NOMO-1 (cell line): Measurements from ENCODE around the gene OAS3.
"Not testable (repeated sequence)": the region's sequence is repeated elsewhere in the genome, so short reads cannot be mapped to it uniquely, and the experiment has no call there.

Source experiments
- DNase-seq, 2 experiments: peaks; one replicate each; lab custom pipeline; 2025; ENCODE audit not compliant: unreplicated experiment in 2 of 2; lab: John Stamatoyannopoulos, UW

The OAS3 gene

GRCh38 chr12:112980491-112981158, 42.4 kb downstream of the OAS3 start:
- peak in 1 of 2 experiments; percentile 1 for DNase-seq

- no peak for DNase-seq
Measured at GRCh38 chr12:112985642-112986290, 47.5 kb downstream of the OAS3 start.

GRCh38 chr12:112986291-112986800, 48.1 kb downstream of the OAS3 start:
- DNase-seq = no peak

- DNase-seq = no peak
Measured at GRCh38 chr12:112987561-112987960, 49.3 kb downstream of the OAS3 start.

- DNase-seq = peak in 1 of 2 experiments; percentile 22
Measured at GRCh38 chr12:112988224-112988623, 50.0 kb downstream of the OAS3 start.

- not testable (repeated sequence) for DNase-seq
Measured at GRCh38 chr12:112988823-112989385, 50.6 kb downstream of the OAS3 start.

GRCh38 chr12:112989806-112990205, 51.5 kb downstream of the OAS3 start:
- no peak for DNase-seq

GRCh38 chr12:112992541-112993398, 54.5 kb downstream of the OAS3 start:
- peak; percentile 44 to 59 for DNase-seq

- no peak for DNase-seq
Measured at GRCh38 chr12:112995008-112995407, 56.7 kb downstream of the OAS3 start.

GRCh38 chr12:112996501-112996900, 58.2 kb downstream of the OAS3 start:
- no peak for DNase-seq

GRCh38 chr12:112997506-112997905, 59.2 kb downstream of the OAS3 start:
- DNase-seq = no peak

GRCh38 chr12:112998987-112999767, 60.9 kb downstream of the OAS3 start:
- DNase-seq = no peak

- DNase-seq = no peak
Measured at GRCh38 chr12:113000433-113000832, 62.2 kb downstream of the OAS3 start.

- no peak for DNase-seq
Measured at GRCh38 chr12:113002155-113002554, 63.9 kb downstream of the OAS3 start.

- DNase-seq = no peak
Measured at GRCh38 chr12:113002676-113003075, 64.4 kb downstream of the OAS3 start.

- no peak for DNase-seq
Measured at GRCh38 chr12:113003636-113004035, 65.4 kb downstream of the OAS3 start.

GRCh38 chr12:113005762-113006161, 67.5 kb downstream of the OAS3 start:
- DNase-seq = no peak

GRCh38 chr12:113006206-113006605, 67.9 kb downstream of the OAS3 start:
- DNase-seq = no peak

- DNase-seq = no peak
Measured at GRCh38 chr12:113006641-113007040, 68.4 kb downstream of the OAS3 start.

GRCh38 chr12:113007166-113007565, 68.9 kb downstream of the OAS3 start:
- DNase-seq = no peak
